Neuron (in vitro differentiated cells): Measurements from ENCODE around the gene ORAI1.
"Not testable (repeated sequence)": the region's sequence is repeated elsewhere in the genome, so short reads cannot be mapped to it uniquely, and the experiment has no call there.

ENCODE experiments used
- H2AFZ ChIP-seq: one replicate; pipeline ENCODE4 v1.6.1; 2013; ENCODE audit warnings: low read depth, mild to moderate bottlenecking, inconsistent platforms, low read length, moderate library complexity
- H3K27me3 ChIP-seq: one replicate; pipeline ENCODE4 v1.6.1; 2013; ENCODE audit warnings: low read length; ENCODE audit not compliant: insufficient read depth
- H3K36me3 ChIP-seq: one replicate; pipeline ENCODE4 v1.6.1; 2013; ENCODE audit warnings: low read length; ENCODE audit not compliant: insufficient read depth
- H3K4me1 ChIP-seq: one replicate; pipeline ENCODE4 v1.6.1; 2013; ENCODE audit warnings: low read length; ENCODE audit not compliant: insufficient read depth
- H3K4me3 ChIP-seq: 2 replicates; pipeline ENCODE4 v1.5.1; 2013; ENCODE audit warnings: mild to moderate bottlenecking, low read length, moderate library complexity
- H3K9me3 ChIP-seq: one replicate; pipeline ENCODE4 v1.6.1; 2013; ENCODE audit warnings: low read length

The ORAI1 gene

DNA sequence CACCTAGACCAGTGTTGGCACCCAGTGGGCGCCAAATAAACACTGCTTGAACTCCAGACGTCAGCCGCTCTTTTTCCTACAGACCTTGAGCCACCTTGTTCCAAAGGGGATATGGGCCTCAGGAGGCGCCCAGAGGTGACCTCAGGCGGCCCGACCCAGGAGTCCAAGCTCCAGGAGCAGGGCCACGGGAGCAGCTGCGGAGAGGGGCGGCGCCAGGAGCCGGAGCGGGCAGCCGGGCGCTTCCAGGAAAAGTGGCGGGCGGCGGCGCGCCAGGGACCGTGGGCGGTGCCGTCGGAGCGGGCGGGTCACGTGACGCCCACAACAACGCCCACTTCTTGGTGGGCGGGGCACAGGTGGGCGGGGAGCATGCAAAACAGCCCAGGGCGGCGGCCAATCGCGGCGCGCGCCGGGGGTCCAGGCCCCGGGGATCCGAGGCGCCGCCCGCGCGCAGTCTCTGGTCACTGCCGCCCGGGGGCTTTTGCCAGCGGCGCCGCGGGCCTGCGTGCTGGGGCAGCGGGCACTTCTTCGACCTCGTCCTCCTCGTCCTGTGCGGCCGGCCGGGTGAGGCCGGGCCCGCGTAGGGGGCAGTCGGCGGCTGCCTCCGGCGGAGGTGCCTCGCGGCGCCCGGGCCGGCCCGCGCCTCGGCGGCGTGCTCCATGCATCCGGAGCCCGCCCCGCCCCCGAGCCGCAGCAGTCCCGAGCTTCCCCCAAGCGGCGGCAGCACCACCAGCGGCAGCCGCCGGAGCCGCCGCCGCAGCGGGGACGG lies at the start of gene ORAI1:
ORAI1 (plus strand) TSS at position 444 of the 766 bp plus-strand sequence.
- Histone ChIP-seq H2AFZ (peak within 1 kb of the TSS; percentile 42), H3K4me3 (peak within 1 kb of the TSS; percentile 61), H3K36me3 (no peaks in the 10 kb centered on the region), H3K9me3 (no peaks in the 10 kb centered on the region), H3K27me3 (no peaks in the 10 kb centered on the region), H3K4me1 (peaks cover 16% of the 10 kb centered on the region)

DNA sequence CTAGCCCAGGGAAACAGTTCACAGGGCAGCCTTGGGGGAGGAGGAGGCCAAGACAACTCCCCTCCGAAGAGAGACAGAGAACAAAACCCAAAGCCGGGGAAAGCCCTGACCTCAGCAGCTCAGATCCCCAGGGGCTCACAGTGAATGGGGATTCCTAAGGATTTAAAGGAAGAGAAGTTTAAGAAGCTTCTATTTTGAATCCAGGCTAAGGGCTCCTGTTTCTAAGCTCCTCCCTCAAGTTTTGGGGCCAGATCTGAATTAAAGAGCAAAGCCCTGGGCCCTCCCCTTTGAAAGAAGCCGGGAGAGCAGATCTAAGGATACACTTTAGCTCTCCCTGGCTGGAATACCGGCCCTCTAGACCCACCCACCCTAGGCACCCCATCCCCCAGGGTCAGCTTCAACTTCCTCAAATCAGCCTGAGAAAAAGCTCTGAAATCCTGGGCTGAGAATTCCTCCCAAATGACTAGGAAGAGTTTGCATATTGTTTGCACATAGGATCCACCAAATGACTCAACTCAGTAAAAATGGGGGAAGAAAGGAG lies 49.4 kb upstream of the ORAI1 start:
- H3K4me1 ChIP-seq: peaks cover 47% of the 10 kb centered on the region
- H3K36me3 ChIP-seq: peaks cover 20% of the 10 kb centered on the region
- no peaks in the 10 kb centered on the region for H3K9me3 ChIP-seq
- peak overlapping the region; percentile 32 for H3K4me3 ChIP-seq
- H2AFZ ChIP-seq: peak overlapping the region; percentile 13
- no peaks in the 10 kb centered on the region for H3K27me3 ChIP-seq

GRCh38 chr12:121577443-121578180 lies 48.7 kb upstream of the ORAI1 start:
- H3K4me3 ChIP-seq: peak overlapping the region; percentile 54
- no peak overlapping the region for H2AFZ ChIP-seq
- no peaks in the 10 kb centered on the region for H3K27me3 ChIP-seq
- H3K36me3 ChIP-seq: peaks cover 13% of the 10 kb centered on the region
- peaks cover 54% of the 10 kb centered on the region for H3K4me1 ChIP-seq
- H3K9me3 ChIP-seq: no peaks in the 10 kb centered on the region

GRCh38 chr12:121578230-121579189 lies 47.8 kb upstream of the ORAI1 start:
- Histone ChIP-seq H3K27me3 (no peaks in the 10 kb centered on the region), H2AFZ (peak overlapping the region; percentile 57), H3K36me3 (peaks cover 13% of the 10 kb centered on the region), H3K4me1 (peaks cover 59% of the 10 kb centered on the region), H3K9me3 (no peaks in the 10 kb centered on the region), H3K4me3 (peak overlapping the region; percentile 54)

DNA sequence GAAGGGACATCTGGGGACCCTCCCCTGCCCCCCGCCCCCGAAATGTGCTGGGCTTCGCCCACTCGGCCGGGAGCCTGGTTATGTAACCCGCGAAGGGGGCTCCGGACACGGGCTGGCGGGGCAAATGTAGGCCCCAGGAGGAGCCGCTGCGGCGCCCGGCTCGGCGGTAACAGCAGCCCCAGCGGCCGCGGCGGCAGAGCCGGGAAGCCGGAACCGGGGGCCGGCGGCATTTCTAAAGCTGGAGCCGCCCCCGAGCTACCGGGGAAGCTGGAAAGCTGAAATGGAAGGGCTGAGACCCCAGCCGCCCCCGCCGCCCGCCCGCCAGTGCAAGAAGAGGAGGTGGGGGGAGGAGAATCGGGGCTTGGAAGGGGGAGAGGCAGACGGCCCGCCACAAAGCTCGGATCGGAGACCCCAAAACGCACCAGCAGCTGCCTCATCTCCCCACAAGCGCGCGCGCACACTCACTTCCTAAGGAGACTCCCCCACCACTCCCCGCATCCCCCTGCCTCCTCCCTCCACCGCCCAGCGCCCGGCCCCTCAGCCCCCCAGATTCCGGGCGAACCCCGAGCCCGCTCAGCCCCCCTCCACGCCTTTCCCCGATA lies 47.0 kb upstream of the ORAI1 start:
- Histone ChIP-seq H2AFZ (peak overlapping the region; percentile 57), H3K36me3 (peaks cover 8% of the 10 kb centered on the region), H3K9me3 (no peaks in the 10 kb centered on the region), H3K4me1 (peaks cover 59% of the 10 kb centered on the region), H3K4me3 (peak overlapping the region; percentile 54), H3K27me3 (no peaks in the 10 kb centered on the region)

DNA sequence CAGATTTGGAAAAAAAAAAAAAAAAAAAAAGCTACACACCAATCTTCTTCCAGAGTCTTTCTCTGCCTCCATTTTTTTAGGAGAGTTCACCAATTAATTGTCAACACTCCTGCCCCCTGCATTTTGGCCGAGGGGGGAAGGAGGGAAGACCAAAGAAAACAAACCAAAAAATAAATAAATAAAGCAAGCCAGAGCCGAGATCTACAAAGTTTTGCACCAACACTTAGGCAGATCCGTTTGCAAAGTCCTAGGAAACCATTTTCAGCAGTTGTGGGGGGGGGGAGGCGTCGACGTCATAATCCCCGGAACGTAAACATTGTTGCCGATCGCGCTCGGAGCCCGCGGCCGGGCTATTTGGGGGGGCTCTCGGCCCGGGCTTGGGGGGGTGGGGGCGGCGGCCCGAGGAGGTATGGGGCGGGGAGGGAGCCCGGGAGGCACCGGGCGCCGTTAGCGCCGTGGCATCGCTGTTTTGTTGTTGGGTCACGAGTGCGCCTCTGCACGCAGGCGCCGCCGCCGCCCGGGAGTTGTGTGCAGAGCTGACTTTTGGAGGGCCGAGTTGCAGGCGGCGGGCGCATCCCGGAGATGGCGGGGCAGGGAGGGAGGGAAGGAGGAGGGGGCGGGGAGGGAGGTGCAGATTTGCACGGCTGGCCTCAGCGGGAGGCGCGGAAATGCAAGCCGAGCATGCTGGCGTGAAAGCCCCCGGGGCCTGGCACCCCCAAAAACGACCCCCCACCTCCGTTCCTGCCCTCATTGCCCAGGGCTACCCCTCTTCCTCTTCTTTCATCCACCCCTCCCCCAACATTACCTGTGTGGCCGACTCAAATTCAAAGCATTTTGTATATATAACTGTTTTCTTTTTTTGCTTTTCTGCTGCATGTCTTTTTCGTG lies 46.1 kb upstream of the ORAI1 start:
- peak overlapping the region; percentile 70 for H2AFZ ChIP-seq
- peak overlapping the region; percentile 54 for H3K4me3 ChIP-seq
- peaks cover 59% of the 10 kb centered on the region for H3K4me1 ChIP-seq
- no peaks in the 10 kb centered on the region for H3K9me3 ChIP-seq
- no peaks in the 10 kb centered on the region for H3K27me3 ChIP-seq
- H3K36me3 ChIP-seq: peaks cover 4% of the 10 kb centered on the region

DNA sequence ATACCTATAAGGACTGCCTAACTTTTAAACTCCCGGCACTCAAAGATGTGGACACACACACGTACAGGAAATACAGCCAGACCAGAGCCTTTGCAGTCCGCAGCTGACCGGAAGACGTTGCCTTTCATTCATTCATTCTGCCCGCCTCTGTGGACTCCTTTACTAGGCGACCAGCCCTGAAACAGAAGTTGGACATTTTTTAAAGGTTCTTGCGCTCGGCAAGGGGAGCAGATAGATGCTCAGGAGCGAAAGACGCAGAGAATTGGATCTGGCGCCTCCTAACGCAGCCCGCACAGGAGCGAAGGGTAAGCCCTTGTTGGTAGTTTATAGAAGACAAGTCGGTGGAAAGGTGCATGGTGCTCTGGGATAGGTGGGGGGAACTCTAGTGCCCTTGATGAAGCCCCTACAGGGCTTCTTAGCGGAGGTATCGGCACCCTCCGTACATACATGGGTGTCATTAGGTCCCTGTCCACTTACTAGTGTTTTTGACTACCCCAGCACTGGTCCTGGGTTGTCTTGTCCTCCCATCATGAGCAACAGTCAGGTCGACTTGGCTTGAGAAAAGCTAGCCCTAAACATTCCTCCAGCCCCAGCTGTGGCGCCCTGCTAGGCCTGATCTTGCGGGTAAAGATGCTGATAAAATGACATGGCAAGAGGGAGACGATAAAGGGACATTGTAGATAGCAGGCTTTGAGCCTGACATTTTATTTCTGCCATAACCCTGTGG lies 45.2 kb upstream of the ORAI1 start, which contains the start of gene KDM2B:
KDM2B (minus strand) TSS at position 65 of the 727 bp plus-strand sequence. CDS start 112 bp downstream, outside the sequence.
- Histone ChIP-seq H3K36me3 (no peaks in the 10 kb centered on the region), H2AFZ (peak within 1 kb of the TSS; percentile 70), H3K27me3 (no peaks in the 10 kb centered on the region), H3K4me1 (peaks cover 52% of the 10 kb centered on the region), H3K9me3 (no peaks in the 10 kb centered on the region), H3K4me3 (peak within 1 kb of the TSS; percentile 54)

DNA sequence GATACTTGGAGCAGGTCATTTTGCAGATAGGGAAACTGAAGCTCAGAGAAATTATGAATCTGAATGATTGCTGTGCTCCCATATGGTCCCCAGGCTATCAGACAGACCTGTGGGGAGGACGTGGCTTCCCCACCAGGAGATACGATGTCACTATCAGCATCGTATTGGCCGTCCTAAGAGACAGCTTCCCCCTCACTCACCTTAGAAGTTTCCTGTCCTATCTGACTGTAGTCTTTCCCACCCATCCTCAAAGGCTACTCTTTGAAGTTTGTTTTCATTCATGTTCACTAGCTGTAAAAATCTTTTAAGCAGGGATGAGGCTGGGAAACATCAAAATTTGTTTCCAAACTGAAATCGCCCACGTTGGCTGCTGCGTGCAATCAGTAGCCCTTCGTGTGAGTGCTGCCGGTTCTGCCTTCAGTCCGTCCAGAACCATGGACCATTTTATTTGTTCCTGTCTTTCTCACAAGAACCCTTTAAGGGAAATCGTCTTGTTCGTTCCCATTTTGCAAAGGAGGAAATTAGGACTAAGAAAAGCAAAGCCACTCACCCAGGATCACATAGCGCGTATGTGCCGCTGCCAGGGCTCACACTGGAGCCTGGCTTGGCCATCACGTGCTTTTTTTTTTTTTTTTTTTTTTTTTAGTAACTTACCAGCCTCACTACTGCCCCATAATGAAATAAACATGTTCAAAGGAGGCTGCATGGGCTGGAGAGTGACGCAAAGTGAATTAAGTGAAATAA lies 44.5 kb upstream of the ORAI1 start:
- Histone ChIP-seq H3K9me3 (no peaks in the 10 kb centered on the region), H3K4me1 (peaks cover 45% of the 10 kb centered on the region), H3K27me3 (no peaks in the 10 kb centered on the region), H2AFZ (peak overlapping the region; percentile 70), H3K4me3 (peak overlapping the region; percentile 54), H3K36me3 (no peaks in the 10 kb centered on the region)

- H3K4me3 ChIP-seq: peak overlapping the region; percentile 54
- peaks cover 36% of the 10 kb centered on the region for H3K4me1 ChIP-seq
- H3K36me3 ChIP-seq: no peaks in the 10 kb centered on the region
- H2AFZ ChIP-seq: no peak overlapping the region
- H3K27me3 ChIP-seq: no peaks in the 10 kb centered on the region
- H3K9me3 ChIP-seq: no peaks in the 10 kb centered on the region
Measured at GRCh38 chr12:121582583-121583333, 43.6 kb upstream of the ORAI1 start.

DNA sequence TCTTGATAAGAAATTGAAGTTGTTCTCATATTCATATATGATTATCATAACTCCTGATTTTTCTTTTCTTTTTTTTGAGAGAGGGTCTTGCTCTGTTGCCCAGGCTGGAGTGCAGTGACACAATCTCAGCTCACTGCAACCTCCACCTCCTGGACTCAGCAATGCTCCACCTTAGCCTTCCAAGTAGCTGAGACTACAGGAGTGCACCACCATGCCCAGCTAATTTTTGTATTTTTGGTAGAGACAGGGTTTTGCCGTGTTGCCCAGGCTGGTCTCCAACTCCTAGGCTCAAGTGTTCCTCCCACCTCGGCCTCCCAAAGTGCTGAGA lies 43.0 kb upstream of the ORAI1 start:
- not testable (repeated sequence) for H3K4me3 ChIP-seq, H3K36me3 ChIP-seq, H3K27me3 ChIP-seq, H3K9me3 ChIP-seq, H2AFZ ChIP-seq
- H3K4me1 ChIP-seq: peaks cover 31% of the 10 kb centered on the region
